Spleen (tissue), 11 donors: ENCODE results near the gene C11orf86. TPM values are rescaled to one million over a fixed set of nuclear protein-coding genes. Genes with fewer than 3 reads are reported as not detected.
"Not testable (repeated sequence)": the region's sequence is repeated elsewhere in the genome, so short reads cannot be mapped to it uniquely, and the experiment has no call there.

ENCODE experiments used
- DNase-seq: peaks from one replicate; pipeline ENCODE4 v3.0.0-alpha.2; 2020
- H3K27ac ChIP-seq, 8 donors: fragments of 200-600 bp; sonication (generic) in 7 of 8; 1 replicate in 4 of 8; 2 replicates in 4 of 8; pipeline versions ENCODE4 v1.5.0 to v1.8.0; 2016 to 2021; ENCODE audit warnings: inconsistent platforms in 4 of 8, mild to moderate bottlenecking in 4 of 8, moderate library complexity in 1 of 8
- H3K27me3 ChIP-seq, 7 donors: fragments of 200-600 bp; sonication (generic) in 6 of 7; replicated peaks in 1 of 7; 1 replicate in 4 of 7; 2 replicates in 3 of 7; pipeline versions ENCODE4 v1.5.0 to v1.8.0; 2016 to 2021; ENCODE audit warnings: inconsistent platforms in 3 of 7, mild to moderate bottlenecking in 1 of 7
- H3K36me3 ChIP-seq, 6 donors: fragments of 200-600 bp; sonication (generic) in 5 of 6; 1 replicate in 4 of 6; 2 replicates in 2 of 6; pipeline versions ENCODE4 v1.5.0 to v1.8.0; 2016 to 2021; ENCODE audit warnings: inconsistent platforms in 2 of 6
- H3K4me1 ChIP-seq, 6 donors: fragments of 200-600 bp; sonication (generic) in 5 of 6; 1 replicate in 3 of 6; 2 replicates in 3 of 6; pipeline versions ENCODE4 v1.5.0 to v1.8.0; 2016 to 2021; ENCODE audit warnings: inconsistent platforms in 3 of 6
- H3K4me3 ChIP-seq, 8 donors: fragments of 200-600 bp; sonication (generic) in 7 of 8; 1 replicate in 4 of 8; 2 replicates in 4 of 8; pipeline versions ENCODE4 v1.5.0 to v1.8.0; 2016 to 2021; ENCODE audit warnings: inconsistent platforms in 4 of 8, mild to moderate bottlenecking in 4 of 8, moderate library complexity in 2 of 8
- H3K9me3 ChIP-seq, 8 donors: fragments of 200-600 bp; sonication (generic) in 7 of 8; 1 replicate in 4 of 8; 2 replicates in 4 of 8; pipeline versions ENCODE4 v1.5.0 to v1.8.0; 2016 to 2021; ENCODE audit warnings: inconsistent platforms in 4 of 8
- POLR2A ChIP-seq, 3 donors: fragments of 450-650 bp; IDR thresholded peaks; one replicate each; pipeline ENCODE4 v1.5.1; 2017; ENCODE audit warnings: antibody characterized with exemption in 3 of 3, mild to moderate bottlenecking in 1 of 3
- POLR2AphosphoS5 ChIP-seq, 3 donors: sonication (generic); formaldehyde crosslinking; IDR thresholded peaks; one replicate each; pipeline ENCODE4 v1.5.1; 2017; ENCODE audit warnings: antibody characterized with exemption in 3 of 3
- WGBS, 5 donors: extraction: QIAGEN DNeasy Blood & Tissue Kit in 3 of 5; methylation state at CpG; one replicate each; pipeline versions ENCODE4 v1.1.5 to v1.1.7; 2013 to 2018; 5-methylcytosine and 5-hydroxymethylcytosine counted together
- intact Hi-C: fragments of 100-400 bp; cut with DNase I; formaldehyde crosslinking; loops from one replicate; pipeline ENCODE4 v1.15.0; 2023; ENCODE audit warnings: low total_unique reads
- polyA plus RNA-seq, 3 donors: library from polyadenylated mRNA; stranded (reverse); fragments of 200-250 nt; gene quantifications; one replicate each; pipeline ENCODE4 v1.2.1, GENCODE V29; 2013
- total RNA-seq, 7 donors: library from RNA; depleted of rRNA in 3 of 7; stranded (reverse); fragments of >200 nt in 3 of 7; fragmentation: NEBNext Ultra II Directional in 4 of 7; extraction: Animal tissue kit (Norgen Biotek cat#: 25700) in 4 of 7; gene quantifications; one replicate each; pipeline versions ENCODE4 v1.1.0 to v1.2.1, GENCODE V29; 2016 to 2021
- TF ChIP-seq, protein P1 (sequence below), 11 experiments: fragments of 200-600 bp in 7 of 11; fragments of 450-650 bp in 4 of 11; sonication (generic) in 4 of 11; IDR thresholded peaks in 8 of 11; conservative IDR thresholded peaks in 3 of 11; 1 replicate in 7 of 11; 2 replicates in 4 of 11; pipeline versions ENCODE4 v1.4.0 to v1.8.0; 2016 to 2021; ENCODE audit warnings: antibody characterized with exemption in 11 of 11, inconsistent platforms in 4 of 11, mild to moderate bottlenecking in 1 of 11
- donor health status: healthy with polysubstance abuse.
- donor health status: DM: no; HTN: no; CAD: no; lungs with moderate emphysema.
- donor health status: DM: no; HTN: no; CAD: no.
- donor health status: Bipolar disorder and iron deficiency.
- donor health status: healthy.
- donor health status: DM: no; HTN: no; CAD: no.
- donor health status: DM: yes; HTN: yes; CAD: no.

C11orf86 gene
- total and polyA plus RNA-seq, 10 donors: 0.13 TPM; not detected in 9

DNA sequence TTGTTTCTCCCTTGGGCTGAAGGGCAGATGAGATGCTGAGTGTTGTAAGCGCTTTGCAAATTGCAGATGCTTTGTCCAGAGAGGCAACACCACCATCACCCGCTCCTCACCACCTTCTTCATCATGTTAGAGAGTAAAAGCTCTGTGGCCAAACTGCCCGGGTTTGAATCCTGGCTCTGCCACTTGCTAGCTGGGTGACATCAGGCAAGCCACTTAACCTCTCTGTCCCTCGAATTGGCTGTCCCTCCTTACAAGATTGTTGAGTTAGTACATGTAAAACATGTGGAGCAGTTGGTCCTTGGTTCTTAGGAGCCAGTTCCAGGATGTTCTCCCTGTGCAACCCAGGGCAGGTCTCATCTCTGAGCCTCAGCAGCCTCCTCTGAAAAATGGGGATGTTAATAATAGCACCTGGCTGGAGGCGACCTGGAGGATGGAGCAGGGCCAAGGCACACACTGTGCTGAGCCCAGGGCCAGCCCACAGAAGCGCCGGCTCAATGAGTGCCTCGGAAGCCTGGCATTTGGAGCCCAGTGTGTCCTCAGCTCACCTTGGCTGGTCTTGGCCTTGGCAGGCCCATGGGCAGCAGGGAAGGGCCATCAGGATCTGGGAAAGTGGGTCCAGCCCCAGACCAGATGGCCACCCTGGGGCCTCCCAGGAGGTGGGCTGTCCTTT, 10.5 kb downstream of the C11orf86 start:
- intact Hi-C loops: no loop called here
- no peaks in the 10 kb centered on the region for H3K9me3 ChIP-seq
- H3K36me3 ChIP-seq: no peaks in the 10 kb centered on the region
- H3K27ac ChIP-seq: no peak overlapping the region
- H3K4me3 ChIP-seq: no peak overlapping the region
- TF ChIP-seq, protein P1, sequence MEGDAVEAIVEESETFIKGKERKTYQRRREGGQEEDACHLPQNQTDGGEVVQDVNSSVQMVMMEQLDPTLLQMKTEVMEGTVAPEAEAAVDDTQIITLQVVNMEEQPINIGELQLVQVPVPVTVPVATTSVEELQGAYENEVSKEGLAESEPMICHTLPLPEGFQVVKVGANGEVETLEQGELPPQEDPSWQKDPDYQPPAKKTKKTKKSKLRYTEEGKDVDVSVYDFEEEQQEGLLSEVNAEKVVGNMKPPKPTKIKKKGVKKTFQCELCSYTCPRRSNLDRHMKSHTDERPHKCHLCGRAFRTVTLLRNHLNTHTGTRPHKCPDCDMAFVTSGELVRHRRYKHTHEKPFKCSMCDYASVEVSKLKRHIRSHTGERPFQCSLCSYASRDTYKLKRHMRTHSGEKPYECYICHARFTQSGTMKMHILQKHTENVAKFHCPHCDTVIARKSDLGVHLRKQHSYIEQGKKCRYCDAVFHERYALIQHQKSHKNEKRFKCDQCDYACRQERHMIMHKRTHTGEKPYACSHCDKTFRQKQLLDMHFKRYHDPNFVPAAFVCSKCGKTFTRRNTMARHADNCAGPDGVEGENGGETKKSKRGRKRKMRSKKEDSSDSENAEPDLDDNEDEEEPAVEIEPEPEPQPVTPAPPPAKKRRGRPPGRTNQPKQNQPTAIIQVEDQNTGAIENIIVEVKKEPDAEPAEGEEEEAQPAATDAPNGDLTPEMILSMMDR (IDR thresholded peaks at IDR 0.05 in 8 of 11, conservative IDR thresholded peaks at IDR 0.05 in 3 of 11): no peak
- TF ChIP-seq POLR2A (IDR thresholded peaks at IDR 0.05): no peak
- no peak for TF ChIP-seq POLR2AphosphoS5 (IDR thresholded peaks at IDR 0.05)
- H3K27me3 ChIP-seq: peaks cover 0 to 27% (median 0%) of the 10 kb centered on the region in 7 donors
- H3K4me1 ChIP-seq: peaks cover 0 to 19% (median 8%) of the 10 kb centered on the region in 6 donors
- 80 to 93% (median 90%) methylated on average over 6 to 8 of the region's 8 CpGs for WGBS, 5 donors
- DNase-seq: no peak

DNA sequence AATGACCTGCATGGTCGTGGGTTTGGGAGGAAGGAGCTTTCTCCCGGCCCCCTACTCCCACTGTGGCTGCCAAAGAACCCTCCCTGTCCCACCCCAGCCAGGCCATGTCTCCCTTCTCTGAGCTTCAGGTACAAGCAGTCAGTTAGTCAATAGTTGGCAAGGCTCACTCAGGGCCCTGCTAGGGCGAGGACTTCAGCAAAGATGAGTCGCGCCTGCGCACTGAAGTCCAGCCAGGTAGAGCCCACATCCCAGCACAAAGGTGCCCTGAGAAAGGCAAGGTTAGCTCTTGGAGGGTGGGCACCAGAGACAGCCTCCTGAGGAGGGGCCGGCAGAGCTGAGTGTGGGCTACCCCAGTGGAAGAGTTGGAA, 11.1 kb downstream of the C11orf86 start:
- Histone ChIP-seq H3K4me1 (peaks cover 0 to 19% (median 8%) of the 10 kb centered on the region in 6 donors), H3K27me3 (peaks cover 0 to 27% (median 0%) of the 10 kb centered on the region in 7 donors), H3K9me3 (no peaks in the 10 kb centered on the region), H3K4me3 (no peak overlapping the region), H3K27ac (no peak overlapping the region), H3K36me3 (no peaks in the 10 kb centered on the region)
- intact Hi-C loops: no loop called here
- 82 to 96% (median 92%) methylated on average over 6 to 7 of the region's 7 CpGs for WGBS, 5 donors
- TF ChIP-seq POLR2A (IDR thresholded peaks at IDR 0.05) (no peak), POLR2AphosphoS5 (IDR thresholded peaks at IDR 0.05) (no peak)
- TF ChIP-seq, protein P1 (IDR thresholded peaks at IDR 0.05 in 8 of 11, conservative IDR thresholded peaks at IDR 0.05 in 3 of 11): no peak
- DNase-seq: no peak

GRCh38 chr11:66987158-66987620, 12.1 kb downstream of the C11orf86 start:
- no peak for DNase-seq
- intact Hi-C loops: no loop called here
- Histone ChIP-seq H3K9me3 (no peaks in the 10 kb centered on the region), H3K36me3 (no peaks in the 10 kb centered on the region), H3K27me3 (peaks cover 0 to 18% (median 0%) of the 10 kb centered on the region in 7 donors), H3K4me1 (peaks cover 0 to 11% (median 2%) of the 10 kb centered on the region in 6 donors), H3K4me3 (no peak overlapping the region), H3K27ac (no peak overlapping the region)
- 71 to 80% (median 78%) methylated on average over 6 of the region's 6 CpGs for WGBS, 5 donors
- TF ChIP-seq POLR2A (IDR thresholded peaks at IDR 0.05): no peak
- TF ChIP-seq, protein P1 (IDR thresholded peaks at IDR 0.05 in 8 of 11, conservative IDR thresholded peaks at IDR 0.05 in 3 of 11): no peak
- no peak for TF ChIP-seq POLR2AphosphoS5 (IDR thresholded peaks at IDR 0.05)

- no peak for TF ChIP-seq POLR2AphosphoS5 (IDR thresholded peaks at IDR 0.05)
- TF ChIP-seq, protein P1 (IDR thresholded peaks at IDR 0.05 in 8 of 11, conservative IDR thresholded peaks at IDR 0.05 in 3 of 11): no peak
- TF ChIP-seq POLR2A (IDR thresholded peaks at IDR 0.05): no peak
Measured at GRCh38 chr11:66987924-66988637, 13.0 kb downstream of the C11orf86 start.

DNA sequence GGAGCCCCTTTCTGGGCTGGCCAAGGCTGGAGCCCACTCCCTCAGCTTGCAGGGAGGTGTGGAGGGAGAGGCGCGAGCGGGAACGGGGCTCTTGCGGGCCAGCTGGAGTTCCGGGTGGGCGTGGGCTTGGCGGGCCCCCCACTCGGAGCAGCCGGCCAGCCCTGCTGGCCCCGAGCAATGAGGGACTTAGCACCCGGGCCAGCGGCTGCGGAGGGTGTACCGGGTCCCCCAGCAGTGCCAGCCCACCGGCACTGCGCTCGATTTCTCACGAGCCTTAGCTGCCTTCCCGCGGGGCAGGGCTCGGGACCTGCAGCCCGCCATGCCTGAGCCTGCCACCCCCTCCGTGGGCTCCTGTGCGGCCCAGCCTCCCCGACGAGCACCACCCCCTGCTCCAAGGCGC, 13.6 kb downstream of the C11orf86 start:
- H3K9me3 ChIP-seq, DNase-seq, intact Hi-C loops, H3K4me3 ChIP-seq, H3K27ac ChIP-seq, H3K36me3 ChIP-seq, H3K4me1 ChIP-seq: not testable (repeated sequence)
- peaks cover 0 to 20% (median 0%) of the 10 kb centered on the region in 7 donors for H3K27me3 ChIP-seq
- WGBS, 5 donors: 91 to 98% (median 96%) methylated on average over 14 to 28 of the region's 28 CpGs

More at GRCh38 chr11:66987924-66988637, 13.0 kb downstream of the C11orf86 start:
- no peak for DNase-seq
- Histone ChIP-seq H3K4me1 (peaks cover 0 to 10% (median 0%) of the 10 kb centered on the region in 6 donors), H3K9me3 (no peaks in the 10 kb centered on the region), H3K27ac (no peak overlapping the region), H3K4me3 (no peak overlapping the region), H3K27me3 (peaks cover 0 to 18% (median 0%) of the 10 kb centered on the region in 7 donors), H3K36me3 (no peaks in the 10 kb centered on the region)
- WGBS, 5 donors: 73 to 78% (median 77%) methylated on average over 13 of the region's 13 CpGs
- intact Hi-C loops: no loop called here

DNA sequence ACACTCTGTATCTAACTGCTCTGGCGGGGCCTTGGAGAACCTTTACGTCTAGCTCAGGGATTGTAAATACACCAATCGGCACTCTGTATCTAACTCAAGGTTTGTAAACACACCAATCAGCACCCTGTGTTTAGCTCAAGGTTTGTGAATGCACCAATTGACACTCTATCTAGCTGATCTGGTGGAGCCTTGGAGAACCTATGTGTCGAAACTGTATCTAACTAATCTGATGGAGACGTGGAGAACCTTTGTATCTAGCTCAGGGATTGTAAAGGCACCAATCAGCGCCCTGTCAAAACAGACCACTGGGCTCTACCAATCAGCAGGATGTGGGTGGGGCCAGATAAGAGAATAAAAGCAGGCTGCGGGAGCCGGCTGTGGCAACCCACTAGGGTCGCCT, 14.3 kb downstream of the C11orf86 start:
- peaks cover 0 to 26% (median 0%) of the 10 kb centered on the region in 7 donors for H3K27me3 ChIP-seq
- H3K4me3 ChIP-seq, H3K4me1 ChIP-seq, H3K9me3 ChIP-seq, H3K36me3 ChIP-seq, intact Hi-C loops, H3K27ac ChIP-seq, DNase-seq: not testable (repeated sequence)
- WGBS, 5 donors: 83 to 95% (median 86%) methylated on average over 9 of the region's 9 CpGs
